Measurements from ENCODE around the gene POLRMT. TPM values are rescaled to one million over a fixed set of nuclear protein-coding genes. Genes with fewer than 3 reads are reported as not detected.

Gene POLRMT
- total RNA-seq: 90.1 and 94.7 TPM in 2 replicates

- Mint-ChIP-seq H3K27me3 (ENCODE audit: low read depth) (no peaks in the 10 kb centered on the region), H3K4me1 (ENCODE audit: low read depth) (peaks cover 10% of the 10 kb centered on the region), H3K36me3 (ENCODE audit: low read depth) (peaks cover 35% of the 10 kb centered on the region), H3K4me3 (ENCODE audit: low read depth) (peak within 1 kb of the TSS; percentile 97), H3K27ac (peak within 1 kb of the TSS; percentile 88), H3K9me3 (no peaks in the 10 kb centered on the region)
- intact Hi-C loops (cut with micrococcal nuclease): loop anchor here (1.0 to 10.0 kb wide), 6 partner anchors 22 to 444 kb away; partner anchors contain the start of genes BSG, CDC34, PTBP1 and RNF126
- peak; percentile 95 for DNase-seq (ENCODE audit: low spot score)
Measured at GRCh38 chr19:633068-633785, at the start of gene POLRMT. POLRMT (minus strand) TSS chr19:633537; CDS start chr19:633512, 25 bp downstream.

GRCh38 chr19:682678-683320 lies 49.5 kb upstream of the POLRMT start:
- no peak for DNase-seq (ENCODE audit: low spot score)
- H3K27me3 Mint-ChIP-seq (ENCODE audit: low read depth): peaks cover under 1% of the 10 kb centered on the region
- intact Hi-C loops (cut with micrococcal nuclease): no loop called here

GRCh38 chr19:681029-682019 lies 48.0 kb upstream of the POLRMT start:
- H3K27ac Mint-ChIP-seq: peak overlapping the region; percentile 97
- peaks cover 1% of the 10 kb centered on the region for H3K4me1 Mint-ChIP-seq (ENCODE audit: low read depth)
- DNase-seq (ENCODE audit: low spot score): no peak
- peak overlapping the region; percentile 88 for H3K4me3 Mint-ChIP-seq (ENCODE audit: low read depth)
- H3K27me3 Mint-ChIP-seq (ENCODE audit: low read depth): peaks cover 4% of the 10 kb centered on the region
- no peaks in the 10 kb centered on the region for H3K36me3 Mint-ChIP-seq (ENCODE audit: low read depth)
- H3K9me3 Mint-ChIP-seq: no peaks in the 10 kb centered on the region
- intact Hi-C loops (cut with micrococcal nuclease): no loop called here

More at GRCh38 chr19:682678-683320, 49.5 kb upstream of the POLRMT start:
- H3K9me3 Mint-ChIP-seq: no peaks in the 10 kb centered on the region
- peaks cover 1% of the 10 kb centered on the region for H3K4me1 Mint-ChIP-seq (ENCODE audit: low read depth)
- H3K36me3 Mint-ChIP-seq (ENCODE audit: low read depth): no peaks in the 10 kb centered on the region
- H3K27ac Mint-ChIP-seq: no peak overlapping the region
- H3K4me3 Mint-ChIP-seq (ENCODE audit: low read depth): no peak overlapping the region

DNA sequence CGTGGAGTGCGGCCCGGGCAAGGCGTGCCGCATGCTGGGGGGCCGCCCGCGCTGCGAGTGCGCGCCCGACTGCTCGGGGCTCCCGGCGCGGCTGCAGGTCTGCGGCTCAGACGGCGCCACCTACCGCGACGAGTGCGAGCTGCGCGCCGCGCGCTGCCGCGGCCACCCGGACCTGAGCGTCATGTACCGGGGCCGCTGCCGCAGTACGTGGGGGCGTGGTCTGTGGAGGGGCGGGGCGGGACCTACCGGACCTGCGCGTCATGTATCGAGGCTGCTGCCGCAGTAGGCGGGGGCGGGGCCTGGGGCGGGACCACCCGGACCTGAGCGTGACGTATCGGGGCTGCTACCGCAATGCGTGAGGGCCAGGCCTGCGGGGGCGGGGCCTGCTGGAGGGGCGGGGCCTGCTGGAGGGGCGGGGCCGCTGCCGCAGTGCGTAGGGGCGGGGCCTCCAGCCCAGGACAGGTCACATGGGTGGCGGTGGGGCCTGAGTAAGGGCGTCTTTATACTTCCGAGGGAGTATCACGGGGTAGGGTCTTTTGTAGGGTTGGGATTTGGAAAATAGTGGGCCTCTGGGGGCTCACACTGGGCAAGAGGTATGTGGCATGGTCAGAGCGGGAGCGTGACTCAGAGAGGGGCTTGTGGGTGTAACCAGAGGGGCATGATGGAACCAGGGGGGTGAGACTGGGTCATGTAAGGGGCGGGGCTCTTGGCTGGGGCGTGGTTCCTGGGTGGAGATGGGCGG lies 47.1 kb upstream of the POLRMT start:
- no peaks in the 10 kb centered on the region for H3K36me3 Mint-ChIP-seq (ENCODE audit: low read depth)
- peak overlapping the region; percentile 88 for H3K4me3 Mint-ChIP-seq (ENCODE audit: low read depth)

DNA sequence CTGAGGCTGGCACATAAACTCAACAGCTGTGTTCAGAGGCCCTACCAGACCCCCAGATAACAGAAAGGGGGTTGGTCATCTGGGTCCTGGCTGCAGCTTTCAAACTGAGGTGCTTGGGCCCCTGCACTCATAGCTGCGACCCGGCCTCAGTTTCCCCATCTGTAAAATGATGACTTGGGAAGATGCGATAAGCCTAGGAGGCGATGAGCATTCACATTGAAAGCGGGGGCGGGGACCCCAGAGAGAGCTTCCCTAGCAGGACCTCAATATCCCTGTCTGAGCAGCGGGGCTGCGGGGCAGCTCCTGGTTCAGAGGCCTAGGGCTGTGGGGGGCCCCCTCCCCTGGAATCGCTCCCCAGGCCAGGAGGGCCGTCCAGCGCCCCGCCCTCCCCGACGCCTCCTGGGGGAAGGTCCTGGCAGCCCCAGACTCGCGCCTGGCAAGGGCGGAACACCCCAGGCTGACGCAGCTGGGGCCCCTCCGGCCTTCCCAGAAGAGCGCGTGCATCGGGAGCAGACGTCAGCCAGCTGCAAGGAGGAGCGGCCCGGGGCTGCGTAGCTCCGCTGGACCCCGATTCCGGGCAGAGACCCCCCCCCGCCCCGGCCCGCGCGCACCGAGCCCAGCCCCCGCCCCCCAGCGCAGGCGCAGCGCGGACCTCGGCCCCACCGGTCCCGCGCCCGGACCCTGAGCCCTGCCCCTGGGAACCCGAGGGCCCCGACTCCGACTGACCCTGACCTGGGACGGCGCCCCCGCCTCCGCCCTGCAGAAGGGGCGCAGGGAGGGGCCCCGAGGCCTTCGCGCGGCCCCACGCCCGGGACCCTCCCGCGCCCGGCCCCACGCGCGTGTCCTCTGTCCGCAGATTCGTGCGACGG lies 46.3 kb upstream of the POLRMT start:
- peaks cover 12% of the 10 kb centered on the region for H3K27me3 Mint-ChIP-seq (ENCODE audit: low read depth)
- peak overlapping the region; percentile 49 for H3K27ac Mint-ChIP-seq

More for the DNA sequence above, 47.1 kb upstream of the POLRMT start:
- DNase-seq (ENCODE audit: low spot score): peak; percentile 97
- intact Hi-C loops (cut with micrococcal nuclease): loop anchor here (1.0 kb wide), 2 partner anchors 17 to 117 kb away; partner anchors contain the start of genes PTBP1 and RNF126
- Mint-ChIP-seq H3K9me3 (no peaks in the 10 kb centered on the region), H3K27ac (peak overlapping the region; percentile 97), H3K27me3 (ENCODE audit: low read depth) (peaks cover 7% of the 10 kb centered on the region), H3K4me1 (ENCODE audit: low read depth) (peaks cover 1% of the 10 kb centered on the region)

DNA sequence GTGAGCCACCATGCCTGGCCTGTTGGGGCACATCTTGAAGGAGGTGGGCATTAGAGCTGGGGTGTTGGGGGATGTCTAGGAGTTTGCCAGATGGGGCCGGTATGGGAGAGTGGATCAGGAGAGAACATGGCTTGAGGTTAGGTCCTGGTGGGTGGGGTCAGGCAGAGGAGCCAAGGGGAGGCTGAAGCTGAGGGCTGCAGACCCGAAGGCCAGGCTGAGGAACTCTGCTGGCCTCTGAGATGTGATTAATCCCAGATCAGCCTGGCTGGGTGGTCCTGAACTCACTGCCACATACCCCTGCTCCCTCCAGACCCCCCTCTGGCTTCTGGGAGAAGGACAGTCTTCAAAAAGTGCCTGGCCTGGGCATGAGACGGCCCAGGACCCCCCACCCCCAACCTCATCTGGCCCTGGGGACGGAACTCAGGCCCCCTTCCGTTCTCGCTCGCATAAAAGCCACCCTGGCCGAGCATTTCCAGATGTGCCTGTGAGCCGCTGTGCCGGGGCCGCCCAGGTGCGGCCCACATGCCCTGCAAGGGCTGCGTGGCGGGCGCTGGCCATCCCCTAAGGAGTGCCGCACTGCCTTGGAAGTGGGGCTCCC lies 45.6 kb upstream of the POLRMT start:
- Mint-ChIP-seq H3K4me3 (ENCODE audit: low read depth) (peak overlapping the region; percentile 64), H3K27me3 (ENCODE audit: low read depth) (peaks cover 12% of the 10 kb centered on the region), H3K9me3 (no peaks in the 10 kb centered on the region), H3K27ac (peak overlapping the region; percentile 38), H3K4me1 (ENCODE audit: low read depth) (peaks cover 1% of the 10 kb centered on the region), H3K36me3 (ENCODE audit: low read depth) (no peaks in the 10 kb centered on the region)
- intact Hi-C loops (cut with micrococcal nuclease): no loop called here
- no peak for DNase-seq (ENCODE audit: low spot score)

More for the DNA sequence above, 46.3 kb upstream of the POLRMT start:
- Mint-ChIP-seq H3K4me3 (ENCODE audit: low read depth) (peak overlapping the region; percentile 76), H3K4me1 (ENCODE audit: low read depth) (peaks cover 1% of the 10 kb centered on the region), H3K9me3 (no peaks in the 10 kb centered on the region), H3K36me3 (ENCODE audit: low read depth) (no peaks in the 10 kb centered on the region)
- DNase-seq (ENCODE audit: low spot score): no peak
- intact Hi-C loops (cut with micrococcal nuclease): loop anchor here (1.0 kb wide), 2 partner anchors 16 to 118 kb away; partner anchors contain the start of genes PTBP1 and RNF126

DNA sequence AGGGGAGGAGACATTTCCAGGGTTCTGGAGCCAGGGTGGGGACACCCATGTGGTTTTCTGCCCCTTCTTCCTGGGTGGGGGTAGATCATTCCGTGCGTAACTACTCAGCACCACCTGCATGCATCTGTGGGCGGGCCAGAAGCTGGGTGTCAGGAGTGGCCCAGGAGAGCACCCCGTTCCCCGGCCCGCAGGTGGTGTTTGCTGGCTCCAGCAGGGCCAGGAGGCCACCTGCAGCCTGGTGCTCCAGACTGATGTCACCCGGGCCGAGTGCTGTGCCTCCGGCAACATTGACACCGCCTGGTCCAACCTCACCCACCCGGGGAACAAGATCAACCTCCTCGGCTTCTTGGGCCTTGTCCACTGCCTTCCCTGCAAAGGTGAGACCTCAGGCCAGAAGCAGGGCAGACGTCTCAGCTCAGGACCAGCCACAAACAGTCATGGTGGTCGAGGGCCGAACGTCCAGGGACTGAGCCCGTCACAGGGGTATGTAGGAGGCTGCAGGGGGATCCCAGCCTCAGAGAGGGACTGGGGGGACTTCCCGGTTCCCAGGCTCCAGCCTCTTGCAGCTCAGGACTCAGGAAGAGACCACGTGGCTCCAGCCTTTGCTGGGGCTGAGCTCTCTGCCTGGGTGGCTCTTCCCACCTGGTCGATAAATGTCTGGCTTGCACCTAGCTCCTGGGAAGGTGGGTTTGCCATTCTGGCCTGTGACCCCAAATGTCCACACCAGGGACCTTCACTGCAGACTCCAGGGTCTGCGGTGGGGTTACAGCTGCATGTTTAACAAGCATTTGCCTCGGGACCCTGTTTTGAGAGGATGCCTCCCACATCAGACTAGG lies 44.5 kb upstream of the POLRMT start:
- H3K4me1 Mint-ChIP-seq (ENCODE audit: low read depth): peaks cover 1% of the 10 kb centered on the region
- no peak overlapping the region for H3K27ac Mint-ChIP-seq
- no peak overlapping the region for H3K4me3 Mint-ChIP-seq (ENCODE audit: low read depth)
- no peaks in the 10 kb centered on the region for H3K9me3 Mint-ChIP-seq
- DNase-seq (ENCODE audit: low spot score): no peak
- intact Hi-C loops (cut with micrococcal nuclease): no loop called here
- H3K27me3 Mint-ChIP-seq (ENCODE audit: low read depth): peaks cover 12% of the 10 kb centered on the region
- H3K36me3 Mint-ChIP-seq (ENCODE audit: low read depth): no peaks in the 10 kb centered on the region

- no peak overlapping the region for H3K4me3 Mint-ChIP-seq (ENCODE audit: low read depth)
- no peak for DNase-seq (ENCODE audit: low spot score)
- no peak overlapping the region for H3K27ac Mint-ChIP-seq
- peaks cover 1% of the 10 kb centered on the region for H3K4me1 Mint-ChIP-seq (ENCODE audit: low read depth)
- no peaks in the 10 kb centered on the region for H3K36me3 Mint-ChIP-seq (ENCODE audit: low read depth)
- H3K9me3 Mint-ChIP-seq: no peaks in the 10 kb centered on the region
- H3K27me3 Mint-ChIP-seq (ENCODE audit: low read depth): peaks cover 12% of the 10 kb centered on the region
- intact Hi-C loops (cut with micrococcal nuclease): no loop called here
Measured at GRCh38 chr19:677201-677600, 43.9 kb upstream of the POLRMT start.

- intact Hi-C loops (cut with micrococcal nuclease): no loop called here
- H3K4me1 Mint-ChIP-seq (ENCODE audit: low read depth): peaks cover 1% of the 10 kb centered on the region
- H3K27ac Mint-ChIP-seq: no peak within 1 kb of the TSS
- peaks cover 12% of the 10 kb centered on the region for H3K27me3 Mint-ChIP-seq (ENCODE audit: low read depth)
- H3K9me3 Mint-ChIP-seq: no peaks in the 10 kb centered on the region
- DNase-seq (ENCODE audit: low spot score): no peak
- H3K4me3 Mint-ChIP-seq (ENCODE audit: low read depth): no peak within 1 kb of the TSS
- no peaks in the 10 kb centered on the region for H3K36me3 Mint-ChIP-seq (ENCODE audit: low read depth)
Measured at GRCh38 chr19:676339-677105, 43.2 kb upstream of the POLRMT start, which contains the start of gene FSTL3. FSTL3 (plus strand) TSS chr19:676392; CDS start chr19:676424, 32 bp downstream.

- Mint-ChIP-seq H3K27me3 (ENCODE audit: low read depth) (peaks cover 12% of the 10 kb centered on the region), H3K4me3 (ENCODE audit: low read depth) (no peak overlapping the region), H3K9me3 (no peaks in the 10 kb centered on the region), H3K27ac (no peak overlapping the region), H3K36me3 (ENCODE audit: low read depth) (no peaks in the 10 kb centered on the region), H3K4me1 (ENCODE audit: low read depth) (peaks cover 1% of the 10 kb centered on the region)
- DNase-seq (ENCODE audit: low spot score): no peak
- intact Hi-C loops (cut with micrococcal nuclease): no loop called here
Measured at GRCh38 chr19:676007-676338, 42.6 kb upstream of the POLRMT start.

Data from activated T-helper 2 cell treated with anti-CD3 and anti-CD28 coated beads, Interferon-gamma antibody, Interleukin-2, Interleukin-4, amounts not matched to agents 10 μg/mL and 5 μg/mL and 100 μg/mL, durations not matched to agents 14 hours and 24 hours and 36 hours (primary cell).